HG03108 (cell line): ENCODE data around the gene DPYSL4.
"Not testable (repeated sequence)": the region's sequence is repeated elsewhere in the genome, so short reads cannot be mapped to it uniquely, and the experiment has no call there.

Experiments
- ATAC-seq: cut with Tn5 transposase; IDR thresholded peaks from one replicate; pipeline ENCODE4 v1.9.1; 2021; ENCODE audit warnings: moderate library complexity; ENCODE audit not compliant: unreplicated experiment

DPYSL4 gene

GRCh38 chr10:132205650-132206376 is 19.1 kb downstream of the DPYSL4 start:
- ATAC-seq: no peak

- ATAC-seq: no peak
Observed at GRCh38 chr10:132206377-132206745, 19.6 kb downstream of the DPYSL4 start.

- ATAC-seq: no peak
Observed at GRCh38 chr10:132206806-132207535, 20.2 kb downstream of the DPYSL4 start.

GRCh38 chr10:132207536-132208461 is 21.1 kb downstream of the DPYSL4 start:
- ATAC-seq: no peak

- ATAC-seq: no peak
Observed at GRCh38 chr10:132208462-132209050, 21.8 kb downstream of the DPYSL4 start.

- no peak for ATAC-seq
Observed at GRCh38 chr10:132209130-132209529, 22.4 kb downstream of the DPYSL4 start.

- no peak for ATAC-seq
Observed at GRCh38 chr10:132209978-132210530, 23.3 kb downstream of the DPYSL4 start.

GRCh38 chr10:132210766-132211165 is 24.0 kb downstream of the DPYSL4 start:
- ATAC-seq: no peak

GRCh38 chr10:132211246-132211645 is 24.5 kb downstream of the DPYSL4 start:
- no peak for ATAC-seq

GRCh38 chr10:132212816-132213215 is 26.1 kb downstream of the DPYSL4 start:
- ATAC-seq: no peak

- ATAC-seq: no peak
Observed at GRCh38 chr10:132213917-132214316, 27.2 kb downstream of the DPYSL4 start.

GRCh38 chr10:132216441-132216840 is 29.7 kb downstream of the DPYSL4 start:
- ATAC-seq: not testable (repeated sequence)

- no peak for ATAC-seq
Observed at GRCh38 chr10:132219486-132219885, 32.7 kb downstream of the DPYSL4 start.

- no peak for ATAC-seq
Observed at GRCh38 chr10:132220061-132220460, 33.3 kb downstream of the DPYSL4 start.

GRCh38 chr10:132220996-132221395 is 34.2 kb downstream of the DPYSL4 start:
- ATAC-seq: not testable (repeated sequence)

- ATAC-seq: no peak
Observed at GRCh38 chr10:132222726-132223125, 36.0 kb downstream of the DPYSL4 start.

- ATAC-seq: peak; percentile 83
Observed at GRCh38 chr10:132223156-132223590, 36.4 kb downstream of the DPYSL4 start.

- no peak for ATAC-seq
Observed at GRCh38 chr10:132223611-132224342, 37.0 kb downstream of the DPYSL4 start.

- no peak for ATAC-seq
Observed at GRCh38 chr10:132224343-132225072, 37.8 kb downstream of the DPYSL4 start.
